NCI-H524 (cell line): ENCODE results near the gene ZNF536.

Experiments
- DNase-seq, 2 experiments: peaks; one replicate each; lab custom pipeline; 2025; lab: John Stamatoyannopoulos, UW

The ZNF536 gene

GRCh38 chr19:30364866-30365800, 7.1 kb upstream of the ZNF536 start:
- no peak for DNase-seq

- no peak for DNase-seq
Measured at GRCh38 chr19:30366282-30366681, 5.9 kb upstream of the ZNF536 start.

DNA sequence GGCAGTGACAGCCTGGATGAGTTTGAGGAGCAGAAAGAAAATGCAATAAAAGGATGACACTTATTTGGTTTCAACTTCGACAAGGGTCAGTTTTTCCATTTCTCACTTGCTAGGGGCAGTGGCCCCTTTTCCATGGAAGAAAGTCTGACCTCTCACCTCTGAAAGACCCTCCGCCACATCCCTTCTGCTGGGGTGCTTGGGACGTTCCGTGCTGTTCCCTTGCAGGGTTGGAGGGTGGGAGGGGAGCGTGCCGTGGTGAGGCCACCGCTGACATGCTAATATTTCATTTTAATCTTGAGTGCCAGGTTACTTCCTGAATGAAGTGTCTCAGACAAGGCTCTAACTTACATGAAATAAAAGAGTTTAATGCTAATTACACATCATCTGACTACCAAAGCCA, 5.2 kb upstream of the ZNF536 start:
- DNase-seq, result no peak

DNA sequence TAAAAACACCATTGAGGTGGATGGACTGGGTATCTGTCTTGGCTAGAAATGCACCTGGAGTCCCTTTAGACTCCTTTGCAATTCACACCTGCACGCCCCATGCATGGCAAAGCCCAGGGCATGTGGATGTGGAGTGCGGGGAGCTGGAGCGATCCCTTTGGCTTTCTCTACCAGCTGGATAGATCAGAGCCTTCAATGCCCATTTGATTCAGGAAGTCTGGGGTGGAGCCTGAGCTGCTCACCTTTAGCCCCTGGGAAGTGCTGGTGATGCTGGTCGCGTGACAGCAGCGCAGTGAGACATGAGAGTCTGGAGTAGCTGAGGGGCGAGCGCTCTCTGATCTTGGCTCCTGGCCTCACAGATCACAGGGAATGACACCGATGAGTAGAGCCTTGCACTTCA, 4.8 kb upstream of the ZNF536 start:
- DNase-seq, result no peak

DNA sequence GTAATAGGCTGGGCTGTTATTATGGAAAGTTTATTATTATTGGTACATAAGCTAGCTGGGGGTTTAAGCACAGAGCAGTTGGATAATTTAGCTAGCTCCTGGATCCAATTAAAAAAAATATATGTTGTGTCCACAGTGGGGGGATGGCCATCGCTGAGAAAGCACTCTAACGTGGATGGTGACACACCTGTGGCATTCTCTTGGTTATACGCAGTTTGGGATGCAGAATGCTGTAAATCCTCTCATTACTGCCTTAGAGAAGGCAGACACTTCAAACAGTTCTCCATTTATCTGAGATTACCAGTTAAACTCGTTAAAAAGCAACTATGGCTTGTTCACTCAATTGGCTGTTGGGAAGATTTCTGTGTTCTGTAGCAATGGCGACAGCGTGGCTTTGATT, 2.4 kb upstream of the ZNF536 start:
- no peak for DNase-seq

DNA sequence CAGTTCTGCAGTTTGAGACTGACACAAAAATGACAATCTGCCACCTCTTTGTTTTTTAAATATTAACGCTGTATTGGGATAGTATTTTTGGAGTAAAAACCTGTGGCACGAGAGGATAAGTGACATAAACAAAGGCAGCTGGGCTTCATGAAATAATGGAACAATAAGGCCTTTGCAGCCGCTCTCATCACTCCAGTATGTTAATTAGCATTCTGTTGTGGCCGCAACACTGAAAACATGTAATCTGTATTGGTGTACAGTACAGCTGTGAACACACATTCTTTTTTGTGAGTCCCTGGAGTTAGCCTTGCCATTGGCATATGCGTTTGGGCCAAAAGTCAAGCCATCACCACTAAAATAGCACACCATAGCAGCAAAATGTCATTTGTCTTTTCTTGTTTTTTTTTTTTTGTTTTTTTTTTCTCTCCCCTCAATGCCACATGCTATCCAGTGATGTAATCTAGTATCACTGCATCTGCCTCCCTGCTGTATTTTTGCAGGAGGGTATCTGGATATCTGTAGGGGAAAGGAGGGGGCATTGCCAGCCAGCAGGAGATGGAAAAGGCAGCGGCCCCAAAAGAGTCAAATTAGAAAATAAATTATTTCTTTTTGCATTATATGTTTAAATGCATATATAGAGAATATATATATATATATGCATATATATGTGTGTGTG, 885 bp upstream of the ZNF536 start:
- DNase-seq, result no peak

GRCh38 chr19:30373593-30373992, 1.4 kb downstream of the ZNF536 start:
- no peak for DNase-seq

DNA sequence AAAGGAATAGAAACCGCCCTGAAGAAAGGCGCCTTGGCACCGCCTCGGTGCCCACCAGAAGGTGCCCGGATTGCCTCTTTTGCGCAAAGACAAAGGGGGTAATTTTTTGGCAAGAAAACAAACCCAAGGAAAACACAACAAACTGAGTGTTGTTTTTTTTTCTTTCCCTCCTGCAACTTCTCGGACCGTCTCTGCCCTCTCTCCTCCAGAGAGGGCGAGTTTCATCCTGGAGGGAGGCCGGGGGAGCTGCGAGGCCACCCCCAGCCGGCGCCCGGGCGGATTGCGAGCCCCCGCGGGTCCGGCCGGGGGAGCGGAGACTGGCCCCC, 2.3 kb downstream of the ZNF536 start:
- no peak for DNase-seq

DNA sequence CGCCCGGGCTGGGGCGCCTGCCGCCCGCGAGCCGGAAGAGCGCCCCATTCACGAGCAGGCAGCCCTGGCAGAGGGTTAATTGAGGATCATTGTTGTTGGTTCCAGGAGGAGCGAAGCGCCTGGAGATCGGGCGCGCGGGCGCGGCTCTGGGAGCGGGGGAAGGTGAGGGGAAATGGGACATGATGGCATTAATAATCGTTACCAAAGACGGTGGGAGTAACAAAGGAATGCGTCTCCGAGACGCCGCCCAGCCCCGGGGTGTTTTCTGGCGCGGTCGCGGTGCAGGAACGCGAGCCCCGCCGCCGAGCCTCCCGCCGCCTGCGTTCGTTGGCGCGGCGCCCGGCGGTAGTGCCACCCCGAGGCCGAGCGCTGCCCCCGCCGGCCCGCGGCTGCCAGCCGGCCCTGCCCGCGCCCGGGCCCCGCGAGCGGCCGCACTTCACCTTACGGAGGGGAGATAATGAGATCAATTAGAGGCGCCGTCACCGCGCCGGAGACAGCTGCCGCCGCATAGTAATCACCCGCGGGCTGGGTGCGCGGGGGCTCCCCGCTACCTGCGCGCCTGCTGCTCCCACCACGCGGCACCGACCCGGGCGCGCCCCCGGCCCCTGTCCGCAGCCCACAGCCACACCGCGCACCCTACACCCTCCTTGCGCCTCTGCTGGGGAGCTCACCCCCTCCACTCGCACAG, 2.8 kb downstream of the ZNF536 start:
- DNase-seq, result no peak

- no peak for DNase-seq
Measured at GRCh38 chr19:30375553-30376031, 3.4 kb downstream of the ZNF536 start.

GRCh38 chr19:30376272-30376671, 4.1 kb downstream of the ZNF536 start:
- no peak for DNase-seq

- DNase-seq, result no peak
Measured at GRCh38 chr19:30376826-30377425, 4.7 kb downstream of the ZNF536 start.

DNA sequence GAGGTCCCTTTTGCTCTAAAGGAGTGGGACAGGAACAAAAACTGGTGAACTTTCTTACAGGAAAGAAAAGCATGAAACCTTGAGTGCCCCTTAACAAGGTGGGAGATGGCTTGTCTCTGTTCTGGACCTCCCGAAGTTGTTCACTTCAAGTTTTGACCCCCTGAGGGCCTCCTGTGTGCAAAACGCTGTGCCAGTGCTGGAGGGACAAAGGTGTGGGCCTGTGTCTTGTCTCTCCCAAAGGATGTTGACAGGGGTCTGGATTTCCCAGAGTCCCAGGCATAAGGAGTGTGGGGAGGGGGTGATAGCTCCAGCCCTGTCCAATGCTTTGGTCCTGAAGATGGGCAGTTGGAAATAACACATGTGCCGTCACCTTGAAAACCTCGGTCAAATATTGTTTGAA, 6.5 kb downstream of the ZNF536 start:
- no peak for DNase-seq

- DNase-seq, result no peak
Measured at GRCh38 chr19:30379841-30380610, 7.8 kb downstream of the ZNF536 start.

DNA sequence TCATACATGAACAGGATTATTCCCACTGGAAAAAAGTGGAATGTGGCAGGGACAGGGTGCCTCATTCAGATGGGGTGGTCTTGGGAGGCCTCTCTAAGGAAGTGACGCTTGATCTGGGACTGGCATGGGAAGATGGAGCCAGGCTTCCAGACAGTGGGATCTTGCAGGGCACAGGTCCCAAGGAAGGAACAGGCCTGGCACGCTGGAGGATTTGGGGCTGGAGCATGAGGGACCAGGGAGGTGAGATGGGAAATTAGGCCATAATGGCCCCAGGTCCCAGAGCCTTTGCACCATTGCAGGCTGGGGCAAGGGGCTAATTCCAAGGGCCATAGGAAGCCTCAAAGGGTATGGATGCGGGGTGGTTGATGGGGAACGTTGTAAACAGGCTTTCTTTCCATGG, 9.2 kb downstream of the ZNF536 start:
- no peak for DNase-seq

DNA sequence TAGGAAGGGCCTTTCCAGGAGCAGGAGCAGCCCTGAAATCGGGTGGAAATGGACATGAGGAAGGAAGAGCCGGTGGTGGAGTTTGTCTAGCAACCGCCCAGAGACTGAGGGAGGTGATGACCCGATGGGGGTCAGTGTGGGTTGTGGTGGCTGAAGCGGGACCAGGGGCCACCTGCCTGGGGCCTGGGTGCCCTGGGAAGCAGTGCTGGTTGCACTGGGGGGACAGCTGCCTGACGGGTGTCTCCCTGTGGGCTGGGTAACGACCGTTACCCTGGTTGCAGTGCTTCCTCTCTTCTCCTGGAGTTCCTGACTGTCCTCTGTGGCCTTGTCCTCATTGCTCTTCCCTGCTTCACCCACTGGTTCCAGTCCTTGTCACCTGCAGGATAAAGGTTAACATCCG, 13.0 kb downstream of the ZNF536 start:
- no peak for DNase-seq

GRCh38 chr19:30385666-30386065, 13.5 kb downstream of the ZNF536 start:
- no peak for DNase-seq

DNA sequence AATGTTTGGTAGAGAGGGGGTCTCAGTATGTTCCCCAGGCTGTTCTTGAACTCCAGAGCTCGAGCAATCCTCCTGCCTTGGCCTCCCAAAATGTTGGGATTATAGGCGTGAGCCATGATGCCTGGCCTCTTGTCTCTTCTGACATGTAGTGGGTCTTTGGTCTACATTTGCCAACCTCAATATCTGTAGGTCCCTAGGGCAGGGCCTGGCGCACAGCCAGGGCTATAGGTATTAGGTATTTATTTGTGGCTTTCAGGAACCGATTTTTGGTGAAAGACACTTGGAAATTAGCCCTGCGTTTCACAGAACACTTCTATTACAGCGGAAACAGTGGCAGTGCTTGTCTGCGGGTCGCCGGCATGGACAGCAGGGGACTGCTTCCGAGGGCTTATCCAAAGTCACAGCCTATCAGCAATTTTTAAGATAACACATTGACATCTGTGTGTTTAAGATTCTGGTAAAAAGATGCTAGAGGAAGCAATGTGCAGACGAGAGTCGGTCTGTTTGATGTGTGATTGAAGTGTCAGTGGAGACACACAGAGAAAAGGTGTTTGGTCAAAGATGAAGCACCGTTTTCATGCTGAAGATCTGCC, 14.5 kb downstream of the ZNF536 start:
- no peak for DNase-seq

- DNase-seq, result no peak
Measured at GRCh38 chr19:30387311-30388115, 15.3 kb downstream of the ZNF536 start.

GRCh38 chr19:30388327-30388726, 16.1 kb downstream of the ZNF536 start:
- DNase-seq, result no peak
